Measurements from ENCODE around the gene RNF6.

GRCh38 chr13:26186995-26187394, 35.1 kb downstream of the RNF6 start:
- TF ChIP-seq EZH2 (IDR thresholded peaks at IDR 0.05) (no peak), POLR2AphosphoS5 (IDR thresholded peaks at IDR 0.05; ENCODE audit: borderline replicate concordance, low read depth, low read length) (no peak), FOXP2 (optimal IDR thresholded peaks at IDR 0.05; ENCODE audit: control extremely low read depth, extremely low read length, insufficient read depth) (no peak)

Data from SK-N-MC (cell line).